HepG2 (cell line): ENCODE results near the gene DNAJB11. TPM values are rescaled to one million over a fixed set of nuclear protein-coding genes. Genes with fewer than 3 reads are reported as not detected.

Experiments used
- ATAC-seq: fragments of 200-7000 bp; cut with Tn5 transposase; 3 replicates; pipeline ENCODE4 v1.9.1; 2020; ENCODE audit warnings: mild to moderate bottlenecking, moderate library complexity
- BruUV-seq: library from RNA; stranded (reverse); fragments of 400-500 nt; replicated peaks from 2 replicates; lab custom pipeline; 2021; lab: Mats Ljungman, UMichigan
- CTCF ChIA-PET: fragments of 300-600 bp; formaldehyde crosslinking; extraction: SDS; loops from one replicate; lab custom pipeline; 2021; ENCODE audit warnings: low total read pairs, inconsistent platforms, low intra/inter-chr PET ratio; lab: Yijun Ruan, JAX
- POLR2A ChIA-PET: fragments of 350-600 bp; sonication (Branson Sonifier 250); formaldehyde crosslinking; loops from one replicate; lab custom pipeline; 2020; ENCODE audit warnings: antibody characterized with exemption, inconsistent platforms; lab: Yijun Ruan, JAX
- DNase-seq: peaks from one replicate; pipeline ENCODE4 v3.0.0-alpha.2; 2015; ENCODE audit warnings: low spot score
- FAIRE-seq: peaks from 3 replicates; lab custom pipeline; 2011; peaks lifted over from hg19 to GRCh38; lab: Jason Lieb, UNC
- H2AFZ ChIP-seq: one replicate; pipeline ENCODE4 v1.6.1; 2011; ENCODE audit warnings: low read length, inconsistent platforms
- H3K27ac ChIP-seq: fragments of 300-600 bp; 3 replicates; pipeline ENCODE4 v1.8.0; 2011; ENCODE audit warnings: mixed run types, mild to moderate bottlenecking, mixed read lengths, low read length, inconsistent platforms; ENCODE audit not compliant: insufficient read depth; ENCODE audit errors: extremely low read length
- H3K27me3 ChIP-seq, 2 experiments: fragments of 200-600 bp in 1 of 2; 2 replicates in 1 of 2; 3 replicates in 1 of 2; pipeline versions ENCODE4 v1.6.0 to v1.8.0; 2011; ENCODE audit warnings: low read length in 2 of 2, mild to moderate bottlenecking in 2 of 2, moderate library complexity in 2 of 2, inconsistent platforms in 1 of 2; ENCODE audit not compliant: insufficient read depth in 2 of 2, control insufficient read depth in 1 of 2
- H3K36me3 ChIP-seq, 2 experiments: fragments of 200-600 bp in 1 of 2; replicated peaks in 1 of 2; 2 replicates in 1 of 2; 3 replicates in 1 of 2; pipeline versions ENCODE4 v1.5.1 to v1.8.0; 2011; ENCODE audit warnings: low read length in 2 of 2, inconsistent platforms in 1 of 2; ENCODE audit not compliant: insufficient read depth in 2 of 2, control insufficient read depth in 1 of 2
- H3K4me1 ChIP-seq: 2 replicates; pipeline ENCODE4 v1.5.1; 2012; ENCODE audit warnings: low read length, inconsistent platforms; ENCODE audit not compliant: insufficient read depth
- H3K4me2 ChIP-seq: 2 replicates; pipeline ENCODE4 v1.6.0; 2011; ENCODE audit warnings: low read depth, low read length, inconsistent platforms
- H3K4me3 ChIP-seq, 3 experiments: fragments of 200-600 bp in 1 of 3; sonication (generic), shearing (Covaris generic) in 1 of 3; replicated peaks in 1 of 3; 2 replicates each; pipeline ENCODE4 v1.5.1; 2011 to 2016; ENCODE audit warnings: low read length in 3 of 3, inconsistent platforms in 2 of 3, low read depth in 2 of 3, mild to moderate bottlenecking in 2 of 3, control low read depth in 1 of 3, mixed read lengths in 1 of 3; ENCODE audit not compliant: insufficient read depth in 1 of 3
- H3K79me2 ChIP-seq: one replicate; pipeline ENCODE4 v1.6.1; 2011; ENCODE audit warnings: low read length, inconsistent platforms; ENCODE audit not compliant: insufficient read depth
- H3K9ac ChIP-seq: 2 replicates; pipeline ENCODE4 v1.6.0; 2011; ENCODE audit warnings: mild to moderate bottlenecking, low read depth, low read length, inconsistent platforms; ENCODE audit not compliant: insufficient read depth
- H3K9me3 ChIP-seq: 2 replicates; pipeline ENCODE4 v1.5.1; 2012; ENCODE audit warnings: mild to moderate bottlenecking, low read length
- H4K20me1 ChIP-seq: 2 replicates; pipeline ENCODE4 v1.6.0; 2011; ENCODE audit warnings: inconsistent platforms, mild to moderate bottlenecking, low read length, moderate library complexity; ENCODE audit not compliant: insufficient read depth
- ARID3A ChIP-seq: IDR thresholded peaks from 2 replicates; pipeline ENCODE4 v1.6.1; 2012; ENCODE audit warnings: low read depth, low read length, improper control_type of control experiment
- CBX2 ChIP-seq, 2 experiments: fragments of 200-600 bp in 1 of 2; sonication (generic); formaldehyde crosslinking in 1 of 2; IDR thresholded peaks; 2 replicates each; pipeline versions ENCODE4 v1.7.0 to v1.8.1; 2018 to 2022; ENCODE audit warnings: low read depth in 2 of 2, low read length in 1 of 2, mild to moderate bottlenecking in 1 of 2, missing genetic modification reagents in 1 of 2
- CERS6 ChIP-seq: sonication (generic); formaldehyde crosslinking; IDR thresholded peaks from 2 replicates; pipeline ENCODE4 v1.5.0; 2020; ENCODE audit warnings: missing genetic modification reagents
- ESRRA ChIP-seq: sonication (generic); formaldehyde crosslinking; IDR thresholded peaks from 2 replicates; pipeline ENCODE4 v1.5.1; 2020; ENCODE audit warnings: mild to moderate bottlenecking, low read depth, missing genetic modification reagents
- EZH2 ChIP-seq: conservative IDR thresholded peaks from 2 replicates; pipeline ENCODE4 v1.6.1; 2012; ENCODE audit warnings: mild to moderate bottlenecking, low read depth, low read length, moderate library complexity
- FOXO4 ChIP-seq: sonication (generic); formaldehyde crosslinking; conservative IDR thresholded peaks from 2 replicates; pipeline ENCODE4 v1.8.1; 2023; ENCODE audit warnings: missing genetic modification reagents
- HNRNPH1 ChIP-seq: fragments of 200-400 bp; formaldehyde crosslinking; optimal IDR thresholded peaks from 2 replicates; pipeline ENCODE3; 2017; ENCODE audit warnings: mild to moderate bottlenecking, low read depth, low read length
- KDM1A ChIP-seq: IDR thresholded peaks from 2 replicates; pipeline ENCODE4 v1.6.1; 2016; ENCODE audit warnings: missing compliant biosample characterization
- MIER3 ChIP-seq: IDR thresholded peaks from 2 replicates; pipeline ENCODE4 v1.6.1; 2016; ENCODE audit warnings: missing compliant biosample characterization, borderline replicate concordance
- NFKB2 ChIP-seq: sonication (generic); formaldehyde crosslinking; IDR thresholded peaks from 2 replicates; pipeline ENCODE4 v1.4.0; 2020; ENCODE audit warnings: missing genetic modification reagents, borderline replicate concordance
- RBFOX2 ChIP-seq: fragments of 200-400 bp; formaldehyde crosslinking; IDR thresholded peaks from 2 replicates; pipeline ENCODE4 v1.6.1; 2017; ENCODE audit warnings: low read depth, mild to moderate bottlenecking, low read length
- SNAPC2 ChIP-seq: sonication (generic); formaldehyde crosslinking; IDR thresholded peaks from 2 replicates; pipeline ENCODE4 v1.8.1; 2022; ENCODE audit warnings: mild to moderate bottlenecking, missing genetic modification reagents
- ZBTB21 ChIP-seq: sonication (generic); formaldehyde crosslinking; IDR thresholded peaks from 2 replicates; pipeline ENCODE4 v1.4.0; 2020; ENCODE audit warnings: missing genetic modification reagents
- ZBTB37 ChIP-seq: sonication (generic); formaldehyde crosslinking; IDR thresholded peaks from 2 replicates; pipeline ENCODE4 v1.4.0; 2020; ENCODE audit warnings: mild to moderate bottlenecking, missing genetic modification reagents
- ZC3H13 ChIP-seq: sonication (generic); formaldehyde crosslinking; IDR thresholded peaks from 2 replicates; pipeline ENCODE4 v1.8.1; 2023; ENCODE audit warnings: mild to moderate bottlenecking, missing genetic modification reagents, moderate library complexity
- ZFY ChIP-seq: sonication (generic); formaldehyde crosslinking; IDR thresholded peaks from 2 replicates; pipeline ENCODE4 v1.4.0; 2020; ENCODE audit warnings: missing genetic modification reagents
- ZNF17 ChIP-seq: sonication (generic); formaldehyde crosslinking; IDR thresholded peaks from 2 replicates; pipeline ENCODE4 v1.5.0; 2020; ENCODE audit warnings: mild to moderate bottlenecking, missing genetic modification reagents
- ZNF567 ChIP-seq: sonication (generic); formaldehyde crosslinking; IDR thresholded peaks from 2 replicates; pipeline ENCODE4 v1.8.1; 2023; ENCODE audit warnings: mild to moderate bottlenecking, missing genetic modification reagents, borderline replicate concordance
- ZNF614 ChIP-seq: IDR thresholded peaks from 2 replicates; pipeline ENCODE4 v1.6.1; 2018; ENCODE audit warnings: missing biosample characterization, missing genetic modification reagents, inconsistent platforms, borderline replicate concordance
- ZSCAN12 ChIP-seq: sonication (generic); formaldehyde crosslinking; IDR thresholded peaks from 2 replicates; pipeline ENCODE4 v1.9.0; 2021; ENCODE audit warnings: mild to moderate bottlenecking, missing genetic modification reagents
- ZSCAN21 ChIP-seq: sonication (generic); formaldehyde crosslinking; IDR thresholded peaks from 2 replicates; pipeline ENCODE4 v1.8.0; 2022; ENCODE audit warnings: mild to moderate bottlenecking, missing genetic modification reagents, moderate library complexity, borderline replicate concordance
- WGBS: methylation state at CpG from one replicate; pipeline ENCODE4 v1.1.6; 2017; ENCODE audit warnings: low lambda C conversion rate; 5-methylcytosine and 5-hydroxymethylcytosine counted together
- in situ Hi-C: cut with HindIII; loops from 2 replicates; pipeline ENCODE4 v1.10.0; 2017; ENCODE audit warnings: low pct_unique_long_range_greater_than_20kb; ENCODE audit not compliant: extremely low pct_ligation_motif_present
- intact Hi-C: fragments of 100-400 bp; cut with micrococcal nuclease; formaldehyde crosslinking; loops from one replicate; pipeline ENCODE4 v1.10.0; 2022; ENCODE audit not compliant: unreplicated experiment
- polyA plus RNA-seq, 8 experiments: library from polyadenylated mRNA; depleted of rRNA in 3 of 8; stranded (reverse) in 7 of 8; unstranded in 1 of 8; fragments of >200 nt; fragmentation: Illumina TruSeq in 4 of 8; extraction: Trizol in 4 of 8; gene quantifications; 2 replicates each; pipeline versions ENCODE4 v1.2.1 to v1.2.3, GENCODE V29; 2011 to 2016; ENCODE audit warnings: low read depth in 4 of 8, missing spikeins in 1 of 8, mixed read lengths in 1 of 8; ENCODE audit not compliant: insufficient read depth in 1 of 8
- total RNA-seq, 5 experiments: library from RNA; depleted of rRNA; stranded (reverse); fragments of >200 nt; fragmentation: Illumina TruSeq; extraction: Trizol; gene quantifications; 2 replicates each; pipeline ENCODE4 v1.2.3, GENCODE V29; 2016; ENCODE audit warnings: low read depth in 1 of 5

Gene DNAJB11
- total and polyA plus RNA-seq, 2 of the 13 experiments (the other 11 are each of a cell fraction or from before 2014, with no cell fraction given): 41.0 to 132 TPM

DNA sequence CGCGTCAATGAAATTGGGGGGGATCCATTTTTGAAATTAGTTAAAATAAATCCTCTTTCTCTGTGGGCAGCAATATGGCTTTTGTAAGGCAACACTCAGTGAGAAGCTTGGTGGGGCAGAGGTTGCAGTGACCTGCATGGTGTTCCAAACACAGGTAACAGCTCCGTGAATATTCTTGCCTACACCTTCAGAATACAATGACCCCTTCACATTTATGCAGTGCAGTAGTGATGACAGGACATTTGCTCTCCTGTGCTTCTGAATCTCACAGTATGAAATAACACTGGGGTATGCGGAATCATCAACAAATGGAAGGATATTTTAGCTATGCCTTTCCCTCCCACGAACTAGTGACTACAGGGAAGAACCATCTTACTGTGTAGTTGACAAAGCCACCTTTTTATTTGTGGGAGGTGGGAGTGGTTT lies 49.3 kb downstream of the DNAJB11 start:
- Histone ChIP-seq H3K36me3 (peaks cover 15 to 37% of the 10 kb centered on the region in 2 experiments), H2AFZ (no peak overlapping the region), H3K9ac (no peak overlapping the region), H3K4me2 (no peak overlapping the region), H3K79me2 (no peaks in the 10 kb centered on the region), H3K9me3 (no peaks in the 10 kb centered on the region), H3K4me3 (no peak overlapping the region), H3K27ac (peak overlapping the region; percentile 34), H4K20me1 (peaks cover 66% of the 10 kb centered on the region), H3K27me3 (no peaks in the 10 kb centered on the region), H3K4me1 (peaks cover 29% of the 10 kb centered on the region)
- WGBS: 96% methylated on average over 5 of the region's 5 CpGs
- ATAC-seq (no peak), FAIRE-seq (no peak), DNase-seq (no peak)
- no TSS peak for BruUV-seq
- in situ Hi-C loops: loop anchor here (10.0 kb wide), 1 partner anchor 135 kb away; no protein-coding TSS in a partner anchor
- intact Hi-C loops: no loop called here
- CTCF ChIA-PET: no interaction called here
- POLR2A ChIA-PET: interaction anchor here (0.8 to 27.1 kb wide), 5 partner anchors 15 to 123 kb away, joined by 3 to 854 read pairs (median 4); partner anchors contain the start of gene TBCCD1
- TF ChIP-seq MIER3 (CRISPR knock-in tag) (no peak), NFKB2 (CRISPR knock-in tag) (no peak), ARID3A (no peak), ZNF17 (no peak), ZSCAN21 (CRISPR knock-in tag) (peak; percentile 12; the same call in 1 of the 2 replicates), EZH2 (no peak), ZFY (CRISPR knock-in tag) (no peak), SNAPC2 (CRISPR knock-in tag) (0 out of 2 replicates have a peak, but pooled peaks have one; percentile 2), FOXO4 (no peak), RBFOX2 (peak; percentile 65), ZNF614 (no peak), KDM1A (CRISPR knock-in tag) (no peak), ZNF567 (CRISPR knock-in tag) (no peak), HNRNPH1 (no peak), ESRRA (no peak), CBX2 (IDR thresholded peaks at IDR 0.05; ENCODE audit: low read depth, low read length) (no peak), CBX2 (CRISPR knock-in tag; IDR thresholded peaks at IDR 0.05; ENCODE audit: low read depth) (no peak), CERS6 (no peak), ZBTB21 (CRISPR knock-in tag) (no peak), ZSCAN12 (CRISPR knock-in tag) (no peak), ZBTB37 (no peak), ZC3H13 (no peak)
